DMS153 treated with DMSO at 0.1 percent for 48 hours (cell line): Measurements from ENCODE around the gene FOLR3.
"Not testable (repeated sequence)": the region's sequence is repeated elsewhere in the genome, so short reads cannot be mapped to it uniquely, and the experiment has no call there.

Source experiments
- DNase-seq: peaks from one replicate; lab custom pipeline; 2025; ENCODE audit not compliant: unreplicated experiment; lab: John Stamatoyannopoulos, UW

FOLR3 gene

GRCh38 chr11:72123117-72123653 is 12.3 kb upstream of the FOLR3 start:
- no peak for DNase-seq

- DNase-seq: no peak
Observed at GRCh38 chr11:72124046-72124445, 11.5 kb upstream of the FOLR3 start.

GRCh38 chr11:72125956-72126355 is 9.6 kb upstream of the FOLR3 start:
- DNase-seq: no peak

GRCh38 chr11:72127923-72128322 is 7.6 kb upstream of the FOLR3 start:
- DNase-seq: no peak

- no peak for DNase-seq
Observed at GRCh38 chr11:72129381-72129780, 6.1 kb upstream of the FOLR3 start.

GRCh38 chr11:72132646-72133045 is 2.9 kb upstream of the FOLR3 start:
- no peak for DNase-seq

- DNase-seq: no peak
Observed at GRCh38 chr11:72135891-72136683, 562 bp downstream of the FOLR3 start.

- DNase-seq: no peak
Observed at GRCh38 chr11:72136684-72137262, 1.2 kb downstream of the FOLR3 start.

- DNase-seq: no peak
Observed at GRCh38 chr11:72138821-72139390, 3.4 kb downstream of the FOLR3 start.

GRCh38 chr11:72139500-72139899 is 4.0 kb downstream of the FOLR3 start:
- DNase-seq: no peak

GRCh38 chr11:72140661-72141060 is 5.1 kb downstream of the FOLR3 start:
- no peak for DNase-seq

GRCh38 chr11:72141066-72141465 is 5.5 kb downstream of the FOLR3 start:
- DNase-seq: no peak

GRCh38 chr11:72142086-72142485 is 6.6 kb downstream of the FOLR3 start:
- not testable (repeated sequence) for DNase-seq

- not testable (repeated sequence) for DNase-seq
Observed at GRCh38 chr11:72142543-72142942, 7.0 kb downstream of the FOLR3 start.

- DNase-seq: no peak
Observed at GRCh38 chr11:72144807-72145565, 9.5 kb downstream of the FOLR3 start.

- no peak for DNase-seq
Observed at GRCh38 chr11:72146625-72147024, 11.1 kb downstream of the FOLR3 start.

- no peak for DNase-seq
Observed at GRCh38 chr11:72150882-72151281, 15.4 kb downstream of the FOLR3 start.

- DNase-seq: not testable (repeated sequence)
Observed at GRCh38 chr11:72153874-72154273, 18.3 kb downstream of the FOLR3 start.

GRCh38 chr11:72154816-72155215 is 19.3 kb downstream of the FOLR3 start:
- DNase-seq: no peak

GRCh38 chr11:72155751-72156150 is 20.2 kb downstream of the FOLR3 start:
- DNase-seq: no peak

GRCh38 chr11:72157131-72157530 is 21.6 kb downstream of the FOLR3 start:
- no peak for DNase-seq
